NCI-H187 treated with DMSO at 0.1 percent for 48 hours (cell line): ENCODE measurements around the gene FRAS1.
"Not testable (repeated sequence)": the region's sequence is repeated elsewhere in the genome, so short reads cannot be mapped to it uniquely, and the experiment has no call there.

Experiments
- DNase-seq: peaks from one replicate; lab custom pipeline; 2025; lab: John Stamatoyannopoulos, UW

FRAS1 gene

GRCh38 chr4:78325271-78326157 is 268.4 kb downstream of the FRAS1 start:
- no peak for DNase-seq

- DNase-seq = not testable (repeated sequence)
These were observed 271.5 kb downstream of the FRAS1 start for GRCh38 chr4:78328591-78328990.

GRCh38 chr4:78331186-78331585 is 274.1 kb downstream of the FRAS1 start:
- no peak for DNase-seq

- DNase-seq = no peak
These were observed 274.8 kb downstream of the FRAS1 start for GRCh38 chr4:78331965-78332364.

GRCh38 chr4:78332976-78333375 is 275.9 kb downstream of the FRAS1 start:
- DNase-seq = no peak

- DNase-seq = no peak
These were observed 279.2 kb downstream of the FRAS1 start for GRCh38 chr4:78336093-78336943.

- no peak for DNase-seq
These were observed 280.3 kb downstream of the FRAS1 start for GRCh38 chr4:78337244-78338020.

- DNase-seq = no peak
These were observed 285.0 kb downstream of the FRAS1 start for GRCh38 chr4:78342125-78342524.

- DNase-seq = no peak
These were observed 286.6 kb downstream of the FRAS1 start for GRCh38 chr4:78343682-78344081.

- DNase-seq = no peak
These were observed 288.1 kb downstream of the FRAS1 start for GRCh38 chr4:78345237-78345636.

- DNase-seq = no peak
These were observed 289.1 kb downstream of the FRAS1 start for GRCh38 chr4:78346222-78346621.

- DNase-seq = no peak
These were observed 290.4 kb downstream of the FRAS1 start for GRCh38 chr4:78347527-78347926.

- no peak for DNase-seq
These were observed 296.8 kb downstream of the FRAS1 start for GRCh38 chr4:78353921-78354320.

GRCh38 chr4:78354782-78355181 is 297.7 kb downstream of the FRAS1 start:
- no peak for DNase-seq

- DNase-seq = no peak
These were observed 298.2 kb downstream of the FRAS1 start for GRCh38 chr4:78355306-78355705.

GRCh38 chr4:78356251-78356786 is 299.2 kb downstream of the FRAS1 start:
- DNase-seq = no peak

GRCh38 chr4:78357122-78357521 is 300.0 kb downstream of the FRAS1 start:
- DNase-seq = no peak

- no peak for DNase-seq
These were observed 303.3 kb downstream of the FRAS1 start for GRCh38 chr4:78360466-78360865.

- no peak for DNase-seq
These were observed 304.5 kb downstream of the FRAS1 start for GRCh38 chr4:78361621-78362120.

- no peak for DNase-seq
These were observed 305.2 kb downstream of the FRAS1 start for GRCh38 chr4:78362310-78362709.

- no peak for DNase-seq
These were observed 306.0 kb downstream of the FRAS1 start for GRCh38 chr4:78363031-78363570.
